Measurements from ENCODE around the gene PALLD.
A peak's percentile ranks its signal among the peaks of the same experiment; 100 is the strongest.
"Not testable (repeated sequence)": the region's sequence is repeated elsewhere in the genome, so short reads cannot be mapped to it uniquely, and the experiment has no call there.

The PALLD gene

DNA sequence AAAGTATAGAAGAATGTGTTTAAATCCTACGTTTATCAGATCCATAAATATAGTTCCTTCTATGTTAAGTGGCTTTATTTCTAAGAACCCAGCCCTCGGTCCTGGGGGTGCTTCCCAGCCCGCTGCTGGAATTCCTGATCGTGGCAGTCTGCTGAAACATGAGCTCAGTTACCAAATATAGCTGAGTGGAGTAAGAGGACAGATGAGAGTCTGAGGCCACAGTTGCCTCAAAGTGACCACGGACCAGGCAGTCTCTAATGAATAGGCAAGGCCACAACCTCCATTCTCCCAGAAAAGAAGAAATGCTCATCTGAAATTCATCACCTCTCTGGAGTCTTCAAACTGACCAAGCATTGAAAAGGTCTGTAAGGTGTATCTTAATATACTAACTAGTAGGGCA is at the start of gene PALLD:
TSS of gene PALLD (plus strand) at position 219 of the 400 bp plus-strand sequence.
- peak; percentile 53 for DNase-seq (ENCODE audit: low read depth)

DNA sequence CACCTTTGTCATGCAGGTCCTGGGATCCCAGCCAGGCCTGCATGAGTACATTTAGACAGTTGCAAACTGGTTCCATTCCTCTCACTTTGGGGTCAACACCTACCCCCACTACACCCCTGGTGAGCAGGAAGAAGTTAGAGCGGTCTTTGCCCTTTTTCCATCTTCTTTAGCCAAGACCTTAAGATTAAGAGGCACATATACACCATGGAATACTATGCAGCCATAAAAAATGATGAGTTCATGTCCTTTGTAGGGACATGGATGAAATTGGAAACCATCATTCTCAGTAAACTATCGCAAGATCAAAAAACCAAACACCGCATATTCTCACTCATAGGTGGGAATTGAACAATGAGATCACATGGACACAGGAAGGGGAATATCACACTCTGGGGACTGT is 47.8 kb upstream of the PALLD start:
- DNase-seq (ENCODE audit: low read depth), result not testable (repeated sequence)

GRCh38 chr4:168449719-168450452 is 47.0 kb upstream of the PALLD start:
- DNase-seq (ENCODE audit: low read depth), result peak; percentile 11

DNA sequence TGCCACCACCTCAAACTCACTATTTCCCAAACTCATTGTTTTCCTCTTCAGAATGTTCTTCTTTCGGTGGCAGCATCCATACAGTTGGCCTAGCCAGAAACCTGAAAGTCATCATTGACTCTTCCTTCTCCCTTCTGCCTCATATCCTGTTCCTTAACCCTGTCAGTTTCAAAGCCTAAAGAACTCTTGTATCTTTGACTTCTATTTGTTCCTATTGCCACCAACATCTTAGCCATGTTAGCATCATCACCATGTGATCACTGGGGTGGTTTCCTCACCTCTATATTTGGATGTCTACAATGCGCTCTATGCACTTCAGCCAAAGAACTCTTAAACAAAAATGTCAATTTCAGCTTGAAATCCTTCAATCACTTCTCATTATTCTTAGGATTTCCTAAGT is 45.5 kb upstream of the PALLD start:
- no peak for DNase-seq (ENCODE audit: low read depth)

DNA sequence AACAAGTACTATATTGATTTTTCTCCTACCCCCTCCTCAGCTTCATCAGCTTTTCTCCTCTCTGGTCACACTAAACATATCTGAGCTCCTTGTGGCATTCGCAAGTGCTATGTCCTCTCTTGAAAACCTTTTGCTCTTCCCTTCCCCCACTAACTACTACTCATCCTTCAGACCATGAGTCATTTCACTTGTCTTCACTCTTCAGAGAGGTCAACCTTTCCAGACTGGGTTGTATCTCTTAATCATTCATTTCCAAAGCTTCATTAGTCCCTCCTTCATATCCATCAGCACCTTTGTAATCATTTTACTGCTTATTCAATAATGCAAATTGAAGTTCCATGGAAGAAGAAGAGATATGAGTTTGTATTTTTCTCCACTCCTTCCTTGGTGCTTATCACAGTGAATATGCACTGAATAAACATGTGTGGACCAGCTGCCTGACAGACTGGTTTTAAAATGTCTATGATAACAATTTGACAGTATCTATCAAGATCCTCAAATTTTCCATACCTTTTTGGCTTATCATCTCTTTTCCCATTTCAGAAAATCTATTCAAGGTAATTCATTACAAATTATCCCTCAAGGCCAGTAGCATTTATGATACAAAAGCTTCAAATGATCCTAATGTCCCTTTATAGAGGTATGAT is 45.0 kb upstream of the PALLD start:
- peak; percentile 14 for DNase-seq (ENCODE audit: low read depth)

GRCh38 chr4:168453146-168453545 is 43.7 kb upstream of the PALLD start:
- no peak for DNase-seq (ENCODE audit: low read depth)

DNA sequence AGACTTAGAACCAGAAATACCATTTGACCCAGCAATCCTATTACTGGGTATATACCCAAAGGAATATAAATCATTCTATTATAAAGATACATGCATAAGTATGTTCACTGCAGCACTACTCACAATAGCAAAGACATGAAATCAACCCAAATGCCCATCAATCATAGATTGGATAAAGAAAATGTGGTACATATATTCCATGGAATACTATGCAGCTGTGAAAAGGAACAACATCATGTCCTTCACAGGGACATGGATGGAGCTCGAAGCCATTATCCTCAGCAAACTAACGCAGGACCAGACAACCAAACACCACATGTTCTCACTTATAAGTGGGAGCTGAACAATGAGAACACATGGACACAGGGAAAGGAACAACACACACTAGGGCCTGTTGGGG is 38.6 kb upstream of the PALLD start:
- DNase-seq (ENCODE audit: low read depth), result not testable (repeated sequence)

DNA sequence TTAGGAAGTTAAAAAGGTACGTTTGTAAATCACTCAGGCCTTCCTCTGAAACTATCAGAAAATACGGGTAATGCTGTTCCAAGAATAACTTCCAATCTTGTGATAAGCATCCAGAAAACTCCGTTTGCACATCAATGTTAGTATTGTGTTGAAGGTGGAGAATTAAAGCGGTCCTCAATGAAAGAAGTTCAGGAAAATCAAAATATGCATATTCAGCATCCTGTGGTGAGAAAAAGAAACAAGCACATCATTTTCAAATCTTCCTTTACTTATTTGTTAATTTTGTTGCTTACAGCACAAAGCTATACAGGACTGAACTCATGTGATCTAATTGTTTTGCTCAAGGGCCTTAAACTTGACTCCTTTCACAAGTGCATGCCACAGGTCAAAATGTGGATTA is 35.0 kb upstream of the PALLD start:
- no peak for DNase-seq (ENCODE audit: low read depth)

DNA sequence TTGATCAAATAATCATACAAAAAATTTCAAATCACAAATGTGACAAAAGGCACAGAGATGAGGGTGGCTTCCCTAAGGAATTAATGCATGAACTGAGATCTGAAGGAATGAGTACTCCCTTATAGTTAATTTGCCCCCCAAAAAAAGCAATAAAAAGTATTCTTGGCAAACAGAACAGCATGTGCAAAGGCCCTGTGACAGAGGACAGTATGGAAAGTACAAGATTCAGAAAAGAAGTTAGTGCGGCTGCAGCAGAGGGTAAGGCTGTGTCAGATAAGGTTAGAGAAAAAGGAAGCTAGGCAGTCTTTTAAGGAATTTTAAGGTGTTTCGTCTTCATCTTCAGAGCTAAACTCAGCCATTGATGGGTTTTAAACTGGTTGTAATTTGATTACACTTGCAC is 23.9 kb upstream of the PALLD start:
- no peak for DNase-seq (ENCODE audit: low read depth)

GRCh38 chr4:168474660-168475320 is 22.1 kb upstream of the PALLD start:
- DNase-seq (ENCODE audit: low read depth), result no peak

- DNase-seq (ENCODE audit: low read depth), result no peak
These were observed 21.1 kb upstream of the PALLD start for GRCh38 chr4:168475745-168476144.

DNA sequence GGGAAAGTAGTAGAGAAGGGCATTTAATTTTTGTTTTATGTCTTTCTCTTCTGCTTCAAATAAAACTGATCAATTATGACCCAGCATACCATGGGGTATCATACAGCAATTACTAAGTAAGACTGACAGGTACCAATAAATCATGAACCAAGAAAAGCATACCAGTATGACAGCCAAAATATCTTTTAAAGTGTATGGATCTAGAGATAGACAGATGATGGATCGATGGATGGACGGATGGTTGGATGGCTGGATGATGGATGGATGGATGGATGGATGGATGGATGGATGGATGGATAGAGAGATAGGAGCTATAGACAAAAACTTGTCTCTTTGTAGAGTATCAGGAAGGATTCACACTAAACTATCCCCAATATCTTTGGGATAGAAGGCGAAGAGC is 18.0 kb upstream of the PALLD start:
- DNase-seq (ENCODE audit: low read depth), result no peak

DNA sequence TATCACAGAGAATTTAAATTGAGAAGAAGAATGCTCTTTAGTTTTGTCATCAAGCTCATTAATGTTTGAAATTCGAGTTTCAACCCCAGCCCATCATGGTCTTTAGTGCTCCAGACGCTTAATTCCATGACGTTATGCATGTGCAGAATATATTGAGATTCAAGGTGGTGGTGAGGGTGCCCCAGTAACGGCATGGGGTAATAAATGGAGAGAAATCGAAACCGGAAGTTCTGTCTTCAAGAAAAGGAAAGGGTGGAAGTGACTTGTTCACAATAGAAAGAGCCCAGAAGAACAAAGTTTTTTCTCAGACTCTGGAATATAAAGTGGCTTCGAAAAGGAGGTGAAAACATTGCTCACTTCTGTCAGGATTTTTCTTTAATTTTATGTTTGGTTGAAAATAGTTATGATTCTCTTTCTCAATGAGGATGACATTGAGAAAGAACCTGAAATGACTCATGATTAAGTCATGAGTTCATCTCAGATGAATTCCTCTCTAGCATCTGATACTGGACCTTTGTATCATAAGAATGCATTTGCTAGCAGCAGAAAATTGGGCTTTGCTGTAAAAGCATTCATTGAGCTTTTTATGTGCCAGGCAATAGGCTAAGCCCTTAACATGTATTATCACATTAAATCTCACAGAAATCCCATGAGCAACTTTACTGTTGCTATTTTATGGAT is 15.8 kb upstream of the PALLD start:
- peak; percentile 73 for DNase-seq (ENCODE audit: low read depth)

- DNase-seq (ENCODE audit: low read depth), result no peak
These were observed 13.0 kb upstream of the PALLD start for GRCh38 chr4:168483811-168484210.

DNA sequence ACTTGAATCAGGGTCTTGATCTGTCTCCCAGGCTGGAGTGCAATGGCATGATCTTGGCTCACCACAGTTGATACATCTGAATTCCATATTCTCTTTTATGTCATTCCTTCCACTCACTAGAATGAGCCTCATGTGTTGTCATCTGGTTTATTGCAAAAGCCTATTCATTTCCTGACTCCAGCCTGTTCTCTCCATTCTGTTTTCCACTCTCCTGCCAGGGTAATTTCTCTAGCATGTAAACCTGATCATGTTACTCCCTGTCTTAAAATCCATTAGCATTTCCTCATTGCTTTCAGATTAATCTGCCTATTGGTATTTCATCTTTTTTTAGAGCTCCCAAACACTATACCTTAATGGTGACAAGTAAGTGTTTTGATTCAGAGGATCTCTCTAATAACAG is 12.2 kb upstream of the PALLD start:
- peak; percentile 94 for DNase-seq (ENCODE audit: low read depth)

DNA sequence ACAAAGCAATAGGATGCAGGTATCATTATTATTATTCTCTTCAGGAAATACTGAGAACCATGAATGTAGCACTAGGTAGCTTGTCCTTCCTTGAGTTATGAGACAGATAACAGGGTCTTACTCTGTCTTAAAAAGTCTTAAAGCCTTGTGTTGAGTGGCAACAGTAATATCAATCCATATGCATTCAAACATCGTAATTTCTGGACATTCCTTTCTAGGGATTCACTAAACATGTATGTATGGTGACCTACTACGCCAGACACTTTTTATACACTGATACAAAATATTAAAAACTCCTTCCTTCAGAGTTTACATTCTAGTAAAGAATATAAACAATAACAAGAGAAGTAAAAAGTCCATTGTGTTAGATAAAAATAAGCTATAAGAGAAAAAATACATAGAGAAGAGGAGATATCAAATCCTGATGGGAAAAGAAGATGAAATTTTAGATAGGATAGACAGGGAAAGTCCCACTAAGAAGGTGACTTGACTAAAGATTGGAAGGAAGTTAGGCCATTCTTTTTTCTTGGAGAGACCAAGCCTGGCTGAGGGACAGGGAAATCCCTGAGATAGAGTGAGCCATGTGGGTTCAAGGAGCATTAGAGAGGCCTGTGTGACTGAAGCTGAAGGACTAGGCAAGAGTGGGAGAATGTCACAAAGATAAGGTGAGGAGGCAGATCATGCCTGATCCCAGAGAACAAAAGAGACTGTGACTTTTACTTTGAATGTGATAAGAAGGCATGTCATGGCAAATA is 11.5 kb upstream of the PALLD start:
- no peak for DNase-seq (ENCODE audit: low read depth)

DNA sequence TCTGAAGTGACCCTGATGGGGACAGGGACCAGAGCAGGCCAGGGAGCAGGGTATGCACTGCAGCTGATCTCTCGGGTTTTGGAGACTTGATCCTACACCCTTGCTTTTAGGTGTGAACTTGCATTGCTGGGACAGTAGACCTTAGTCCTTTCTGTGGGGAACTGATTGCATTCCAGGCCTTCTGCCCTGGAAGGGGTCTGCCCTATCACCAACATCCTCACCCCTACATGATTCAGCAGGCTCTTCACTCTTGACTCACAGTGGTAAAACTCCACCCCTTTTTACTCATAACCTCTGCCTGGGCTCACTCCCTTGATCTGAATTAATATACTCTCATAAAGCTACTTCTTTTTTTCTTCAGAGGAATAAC is 10.0 kb upstream of the PALLD start:
- DNase-seq (ENCODE audit: low read depth), result no peak

- DNase-seq (ENCODE audit: low read depth), result no peak
These were observed 9.4 kb upstream of the PALLD start for GRCh38 chr4:168487282-168488035.

- DNase-seq (ENCODE audit: low read depth), result no peak
These were observed 8.0 kb upstream of the PALLD start for GRCh38 chr4:168488869-168489274.

DNA sequence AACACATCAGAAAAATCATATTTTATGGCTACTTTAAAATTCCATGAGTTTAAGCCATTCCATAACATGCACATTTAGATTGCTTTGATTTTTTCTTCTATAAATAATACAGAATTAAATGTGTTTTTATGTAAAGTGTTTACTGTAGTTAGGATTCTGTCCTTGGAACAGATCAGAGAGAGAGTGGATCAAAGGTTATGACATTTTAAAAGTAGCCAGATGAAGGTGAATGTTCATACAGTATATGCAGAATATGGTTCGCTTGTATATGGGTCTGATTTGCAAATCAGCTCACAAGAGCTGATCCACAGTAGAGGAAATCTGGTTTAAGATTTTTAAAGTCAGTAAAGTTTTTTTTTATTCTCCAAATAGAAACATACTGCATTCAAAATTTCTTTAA is 7.2 kb upstream of the PALLD start:
- no peak for DNase-seq (ENCODE audit: low read depth)

- DNase-seq (ENCODE audit: low read depth), result no peak
These were observed 6.1 kb upstream of the PALLD start for GRCh38 chr4:168490711-168491110.
